Measurements from ENCODE around the gene NQO2. TPM values are rescaled to one million over a fixed set of nuclear protein-coding genes. Genes with fewer than 3 reads are reported as not detected.

NQO2 gene
- total RNA-seq, 1 experiment from 2014 or later: 105 TPM

DNA sequence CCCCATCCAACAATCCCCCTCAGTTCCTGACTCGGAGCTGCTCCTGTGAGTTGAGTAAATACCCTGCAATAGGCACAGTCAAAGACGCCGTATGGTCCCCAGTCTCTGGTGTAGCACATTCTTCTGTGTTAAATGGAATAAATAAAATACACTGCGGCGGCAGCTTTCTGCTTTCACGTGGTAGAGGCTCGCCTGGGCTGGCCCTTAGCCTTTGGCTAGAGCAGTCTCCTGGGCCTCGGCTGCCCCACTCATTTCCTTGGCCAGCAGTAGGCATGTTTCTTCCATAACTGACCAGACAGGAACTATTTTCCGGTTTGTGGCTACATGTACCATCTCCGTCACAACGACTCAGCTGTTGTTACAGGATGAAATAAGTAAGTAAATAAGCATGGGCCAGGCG lies 49.0 kb upstream of the NQO2 start:
- Histone ChIP-seq H3K14ac (ENCODE audit: insufficient read depth, low read length) (no peak overlapping the region), H2BK120ac (ENCODE audit: low read depth, low read length, poor library complexity, severe bottlenecking) (no peak overlapping the region), H3K4me2 (ENCODE audit: insufficient read depth, insufficient read length, low read length) (no peak overlapping the region), H2AFZ (ENCODE audit: low read length) (no peak overlapping the region), H3K27me3 (ENCODE audit: insufficient read depth, low read length) (no peaks in the 10 kb centered on the region), H3K23me2 (ENCODE audit: insufficient read length, low read depth, low read length, poor library complexity, severe bottlenecking) (no peaks in the 10 kb centered on the region), H2AK5ac (ENCODE audit: insufficient read length, low read length) (no peak overlapping the region), H4K20me1 (ENCODE audit: control insufficient read depth, insufficient read depth, insufficient read length) (no peaks in the 10 kb centered on the region), H3K27ac (ENCODE audit: insufficient read length, low read depth, low read length) (no peak overlapping the region), H2BK20ac (ENCODE audit: low read depth, low read length, poor library complexity, severe bottlenecking) (no peak overlapping the region), H3K23ac (ENCODE audit: insufficient read length, low read depth, low read length) (no peak overlapping the region), H3K4ac (ENCODE audit: low read depth, low read length) (no peak overlapping the region), H4K5ac (ENCODE audit: insufficient read length, low read depth, low read length) (no peak overlapping the region), H3K56ac (ENCODE audit: insufficient read length, low read depth, low read length) (no peak overlapping the region), H3K18ac (ENCODE audit: insufficient read length, low read depth, low read length) (no peak overlapping the region), H3T11ph (ENCODE audit: low read length) (no peak overlapping the region), H2BK12ac (ENCODE audit: insufficient read length, low read depth, low read length) (no peak overlapping the region), H3K9ac (ENCODE audit: extremely low read depth, insufficient read length, low read length) (no peak overlapping the region), H3K4me1 (ENCODE audit: insufficient read depth, low read length) (no peaks in the 10 kb centered on the region), H4K8ac (replicated peaks; ENCODE audit: insufficient read length, low read depth, low read length) (no peak overlapping the region), H3K9me3 (ENCODE audit: control insufficient read depth, low read depth, low read length) (no peaks in the 10 kb centered on the region), H4K91ac (ENCODE audit: insufficient read length, low read depth, low read length) (no peak overlapping the region), H3K79me2 (ENCODE audit: insufficient read depth, low read length) (no peaks in the 10 kb centered on the region), H2BK5ac (ENCODE audit: insufficient read length, low read length) (no peak overlapping the region), H2BK15ac (ENCODE audit: low read depth, low read length) (no peak overlapping the region), H3K79me1 (ENCODE audit: insufficient read depth, low read depth, low read length, poor library complexity, severe bottlenecking) (no peaks in the 10 kb centered on the region)
- no CpG with 5 or more reads among the region's 12 CpGs for WGBS (ENCODE audit: extremely low coverage, insufficient read length, low lambda C conversion rate)
- no peak overlapping the region for H3K27ac Mint-ChIP-seq
- no peaks in the 10 kb centered on the region for H3K27me3 Mint-ChIP-seq (ENCODE audit: low read depth)
- peaks cover 4 to 21% (median 9%) of the 10 kb centered on the region in 3 experiments; a peak in 5 of 7 replicates for H3K36me3 Mint-ChIP-seq (ENCODE audit: insufficient read depth in 1 of 3, low read depth in 3 of 3)
- peaks cover 18 to 23% of the 10 kb centered on the region in 2 experiments for H3K4me1 Mint-ChIP-seq
- H3K9me3 Mint-ChIP-seq: no peaks in the 10 kb centered on the region
- H3K4me3 Mint-ChIP-seq: no peak overlapping the region
- TF ChIP-seq, protein P1, sequence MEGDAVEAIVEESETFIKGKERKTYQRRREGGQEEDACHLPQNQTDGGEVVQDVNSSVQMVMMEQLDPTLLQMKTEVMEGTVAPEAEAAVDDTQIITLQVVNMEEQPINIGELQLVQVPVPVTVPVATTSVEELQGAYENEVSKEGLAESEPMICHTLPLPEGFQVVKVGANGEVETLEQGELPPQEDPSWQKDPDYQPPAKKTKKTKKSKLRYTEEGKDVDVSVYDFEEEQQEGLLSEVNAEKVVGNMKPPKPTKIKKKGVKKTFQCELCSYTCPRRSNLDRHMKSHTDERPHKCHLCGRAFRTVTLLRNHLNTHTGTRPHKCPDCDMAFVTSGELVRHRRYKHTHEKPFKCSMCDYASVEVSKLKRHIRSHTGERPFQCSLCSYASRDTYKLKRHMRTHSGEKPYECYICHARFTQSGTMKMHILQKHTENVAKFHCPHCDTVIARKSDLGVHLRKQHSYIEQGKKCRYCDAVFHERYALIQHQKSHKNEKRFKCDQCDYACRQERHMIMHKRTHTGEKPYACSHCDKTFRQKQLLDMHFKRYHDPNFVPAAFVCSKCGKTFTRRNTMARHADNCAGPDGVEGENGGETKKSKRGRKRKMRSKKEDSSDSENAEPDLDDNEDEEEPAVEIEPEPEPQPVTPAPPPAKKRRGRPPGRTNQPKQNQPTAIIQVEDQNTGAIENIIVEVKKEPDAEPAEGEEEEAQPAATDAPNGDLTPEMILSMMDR (conservative IDR thresholded peaks at IDR 0.05): no peak
- DNase-seq: peak; percentile 27

Measured in H9 (cell line).